ENCODE results near the gene BCDIN3D. TPM values are rescaled to one million over a fixed set of nuclear protein-coding genes. Genes with fewer than 3 reads are reported as not detected.

The BCDIN3D gene
- total RNA-seq, 1 experiment from 2014 or later: 6.2 TPM

DNA sequence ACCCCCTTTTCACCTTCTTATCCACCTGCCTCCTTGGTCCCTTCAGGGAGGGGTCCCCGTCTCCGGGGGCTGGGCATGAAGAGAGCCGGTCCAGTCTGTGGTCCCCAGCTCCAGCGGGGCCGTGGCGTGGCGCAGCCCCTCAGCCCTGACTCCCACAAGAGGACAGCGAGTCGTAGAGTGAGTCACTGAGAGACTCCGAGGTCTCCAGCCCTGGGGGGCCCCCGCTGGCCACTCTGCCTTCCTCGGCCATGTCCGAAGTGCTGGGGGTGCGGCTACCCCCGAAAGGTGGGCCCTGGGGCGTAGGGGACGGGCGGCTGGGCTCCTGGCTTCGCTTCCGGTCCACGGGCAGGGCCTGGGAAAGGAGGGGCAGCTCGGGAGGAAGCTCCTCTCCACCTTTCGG, 51.2 kb downstream of the BCDIN3D start:
- Mint-ChIP-seq H3K9me3 (ENCODE audit: unreplicated experiment) (no peaks in the 10 kb centered on the region), H3K27ac (ENCODE audit: low read depth, unreplicated experiment) (no peak overlapping the region), H3K4me1 (ENCODE audit: insufficient read depth, unreplicated experiment) (no peaks in the 10 kb centered on the region), H3K4me3 (ENCODE audit: unreplicated experiment) (no peak overlapping the region), H3K27me3 (ENCODE audit: insufficient read depth, unreplicated experiment) (no peaks in the 10 kb centered on the region), H3K36me3 (ENCODE audit: insufficient read depth, unreplicated experiment) (peaks cover 8% of the 10 kb centered on the region)
- no TSS peak for BruUV-seq (replicated peaks)
- POLR2A ChIA-PET: interaction anchor here (1.1 kb wide), 1 partner anchor 26 kb away, joined by 3 read pairs; no protein-coding TSS in a partner anchor
- TF ChIP-seq, protein P1, sequence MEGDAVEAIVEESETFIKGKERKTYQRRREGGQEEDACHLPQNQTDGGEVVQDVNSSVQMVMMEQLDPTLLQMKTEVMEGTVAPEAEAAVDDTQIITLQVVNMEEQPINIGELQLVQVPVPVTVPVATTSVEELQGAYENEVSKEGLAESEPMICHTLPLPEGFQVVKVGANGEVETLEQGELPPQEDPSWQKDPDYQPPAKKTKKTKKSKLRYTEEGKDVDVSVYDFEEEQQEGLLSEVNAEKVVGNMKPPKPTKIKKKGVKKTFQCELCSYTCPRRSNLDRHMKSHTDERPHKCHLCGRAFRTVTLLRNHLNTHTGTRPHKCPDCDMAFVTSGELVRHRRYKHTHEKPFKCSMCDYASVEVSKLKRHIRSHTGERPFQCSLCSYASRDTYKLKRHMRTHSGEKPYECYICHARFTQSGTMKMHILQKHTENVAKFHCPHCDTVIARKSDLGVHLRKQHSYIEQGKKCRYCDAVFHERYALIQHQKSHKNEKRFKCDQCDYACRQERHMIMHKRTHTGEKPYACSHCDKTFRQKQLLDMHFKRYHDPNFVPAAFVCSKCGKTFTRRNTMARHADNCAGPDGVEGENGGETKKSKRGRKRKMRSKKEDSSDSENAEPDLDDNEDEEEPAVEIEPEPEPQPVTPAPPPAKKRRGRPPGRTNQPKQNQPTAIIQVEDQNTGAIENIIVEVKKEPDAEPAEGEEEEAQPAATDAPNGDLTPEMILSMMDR (IDR thresholded peaks at IDR 0.05; ENCODE audit: unreplicated experiment): no peak
- intact Hi-C loops (cut with micrococcal nuclease): no loop called here
- DNase-seq (ENCODE audit: unreplicated experiment): no peak
- CTCF ChIA-PET: interaction anchor here (0.5 to 1.2 kb wide), 2 partner anchors 13 to 76 kb away, joined by 3 to 4 read pairs; no protein-coding TSS in a partner anchor

DNA sequence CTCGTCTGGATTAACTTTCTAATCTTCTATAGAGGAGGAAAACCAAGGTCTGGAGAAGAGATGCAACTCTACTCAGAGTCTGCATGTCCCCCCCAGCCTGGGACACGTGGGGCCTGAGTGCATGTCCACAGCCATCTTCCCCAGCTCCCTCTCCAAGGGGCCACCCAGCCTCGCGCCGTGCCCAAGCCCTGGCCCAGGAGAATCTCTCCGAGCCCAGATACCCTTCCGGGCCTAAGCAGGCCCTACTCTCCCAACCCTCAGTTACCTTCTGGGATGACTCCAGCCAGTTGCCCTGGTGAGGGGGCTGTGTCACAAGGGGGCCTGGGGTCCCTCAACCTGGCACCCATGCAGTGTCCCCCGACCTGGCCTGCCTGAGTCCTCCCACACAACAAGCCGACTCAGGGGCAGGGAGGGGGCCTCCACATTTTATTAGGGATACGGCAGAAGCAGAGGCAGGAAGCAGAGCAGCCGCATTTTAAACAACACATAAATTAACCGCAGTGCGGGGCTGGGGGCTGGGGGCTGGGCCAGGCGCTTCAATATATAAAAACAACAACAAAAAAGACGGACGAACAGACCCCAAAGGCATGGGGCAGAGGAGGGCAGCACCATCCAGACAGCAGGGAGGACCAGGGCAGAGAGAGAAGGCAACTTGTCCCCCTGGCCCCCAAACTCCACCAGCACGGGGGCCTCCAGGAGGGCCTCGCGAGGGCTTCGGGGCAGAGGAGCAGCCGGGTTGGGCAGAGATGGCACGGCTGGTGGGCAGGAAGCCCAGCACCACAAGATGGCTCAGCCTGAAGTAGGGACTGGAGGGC, 52.0 kb downstream of the BCDIN3D start:
- Mint-ChIP-seq H3K4me1 (ENCODE audit: insufficient read depth, unreplicated experiment) (no peaks in the 10 kb centered on the region), H3K27ac (ENCODE audit: low read depth, unreplicated experiment) (no peak overlapping the region), H3K4me3 (ENCODE audit: unreplicated experiment) (no peak overlapping the region), H3K27me3 (ENCODE audit: insufficient read depth, unreplicated experiment) (no peaks in the 10 kb centered on the region), H3K36me3 (ENCODE audit: insufficient read depth, unreplicated experiment) (peaks cover 8% of the 10 kb centered on the region), H3K9me3 (ENCODE audit: unreplicated experiment) (no peaks in the 10 kb centered on the region)
- ChIA-PET POLR2A (interaction anchor here (1.1 kb wide), 1 partner anchor 27 kb away, joined by 3 read pairs; no protein-coding TSS in a partner anchor), CTCF (interaction anchor here (1.0 kb wide), 1 partner anchor 13 kb away, joined by 4 read pairs; no protein-coding TSS in a partner anchor)
- intact Hi-C loops (cut with micrococcal nuclease): no loop called here
- no peak for DNase-seq (ENCODE audit: unreplicated experiment)
- TF ChIP-seq, protein P1 (IDR thresholded peaks at IDR 0.05; ENCODE audit: unreplicated experiment): no peak
- BruUV-seq (replicated peaks): no TSS peak

DNA sequence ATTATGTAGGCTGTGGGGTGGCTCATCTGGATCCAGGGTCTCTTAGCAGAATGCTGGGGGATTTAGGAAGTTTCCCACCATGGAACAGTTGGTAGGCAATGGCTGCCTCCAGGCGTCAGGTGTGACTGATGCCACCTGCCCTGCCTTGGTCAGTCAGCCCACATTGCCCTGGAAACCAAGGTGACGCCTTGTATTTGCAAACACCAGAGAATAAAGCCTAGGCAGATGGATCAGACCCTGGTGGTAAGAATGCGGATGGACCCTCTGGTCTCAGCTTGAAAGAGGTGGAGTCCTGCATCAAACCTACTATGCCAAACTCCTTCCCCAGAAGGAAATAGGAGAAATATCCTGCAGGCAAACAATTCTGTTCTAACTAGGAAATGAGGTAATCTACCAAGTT, 52.9 kb downstream of the BCDIN3D start:
- Mint-ChIP-seq H3K4me1 (ENCODE audit: insufficient read depth, unreplicated experiment) (no peaks in the 10 kb centered on the region), H3K36me3 (ENCODE audit: insufficient read depth, unreplicated experiment) (peaks cover 8% of the 10 kb centered on the region), H3K9me3 (ENCODE audit: unreplicated experiment) (no peaks in the 10 kb centered on the region), H3K27ac (ENCODE audit: low read depth, unreplicated experiment) (no peak overlapping the region), H3K27me3 (ENCODE audit: insufficient read depth, unreplicated experiment) (no peaks in the 10 kb centered on the region), H3K4me3 (ENCODE audit: unreplicated experiment) (no peak overlapping the region)
- TF ChIP-seq, protein P1 (IDR thresholded peaks at IDR 0.05; ENCODE audit: unreplicated experiment): no peak
- intact Hi-C loops (cut with micrococcal nuclease): no loop called here
- CTCF ChIA-PET: interaction anchor here (1.0 kb wide), 1 partner anchor 12 kb away, joined by 4 read pairs; no protein-coding TSS in a partner anchor
- POLR2A ChIA-PET: no interaction called here
- no TSS peak for BruUV-seq (replicated peaks)
- DNase-seq (ENCODE audit: unreplicated experiment): no peak

DNA sequence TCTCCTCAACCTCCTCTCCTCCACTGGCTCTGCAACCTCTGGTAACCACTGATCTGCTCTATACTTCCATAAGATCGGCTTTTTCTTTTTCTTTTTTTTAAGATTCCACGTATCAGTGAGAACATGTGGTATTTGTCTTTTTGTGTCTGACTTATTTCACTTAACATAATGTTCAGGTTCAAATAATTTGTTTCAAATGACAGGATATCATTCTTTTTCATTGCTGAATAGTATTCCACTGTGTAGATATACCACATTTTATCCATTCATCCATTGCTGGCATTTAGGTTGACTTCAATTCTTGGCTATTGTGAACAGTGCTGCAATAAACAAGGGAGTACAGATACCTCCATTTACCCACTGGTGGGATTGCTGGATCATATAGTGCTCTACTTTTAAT, 55.2 kb downstream of the BCDIN3D start:
- intact Hi-C loops (cut with micrococcal nuclease): no loop called here

More for the DNA sequence above, 55.2 kb downstream of the BCDIN3D start:
- no TSS peak for BruUV-seq (replicated peaks)
- no peak for DNase-seq (ENCODE audit: unreplicated experiment)
- CTCF ChIA-PET: interaction anchor here (0.6 kb wide), 1 partner anchor 69 kb away, joined by 5 read pairs; no protein-coding TSS in a partner anchor
- TF ChIP-seq, protein P1 (IDR thresholded peaks at IDR 0.05; ENCODE audit: unreplicated experiment): no peak
- H3K4me1 Mint-ChIP-seq (ENCODE audit: insufficient read depth, unreplicated experiment): no peaks in the 10 kb centered on the region
- no peak overlapping the region for H3K4me3 Mint-ChIP-seq (ENCODE audit: unreplicated experiment)
- H3K27me3 Mint-ChIP-seq (ENCODE audit: insufficient read depth, unreplicated experiment): peaks cover 14% of the 10 kb centered on the region
- H3K9me3 Mint-ChIP-seq (ENCODE audit: unreplicated experiment): no peaks in the 10 kb centered on the region
- peaks cover 15% of the 10 kb centered on the region for H3K36me3 Mint-ChIP-seq (ENCODE audit: insufficient read depth, unreplicated experiment)
- no peak overlapping the region for H3K27ac Mint-ChIP-seq (ENCODE audit: low read depth, unreplicated experiment)
- POLR2A ChIA-PET: no interaction called here

Other genes starting within 250 kb of the BCDIN3D start
- gene FAM186B, start 237.5 kb downstream of the BCDIN3D start, total RNA-seq (2022): 0.30 and 0.64 TPM in 2 replicates
- gene PRPF40B, start 219.5 kb downstream of the BCDIN3D start, total RNA-seq (2022): 41.8 and 48.5 TPM in 2 replicates
- 0.58 and 0.91 TPM in 2 replicates for gene FMNL3, start 135.7 kb downstream of the BCDIN3D start, total RNA-seq (2022)
- gene TMBIM6, start 101.5 kb downstream of the BCDIN3D start, total RNA-seq (2022): 517 and 606 TPM in 2 replicates
- 19.9 and 23.1 TPM in 2 replicates for gene NCKAP5L, start 14.7 kb downstream of the BCDIN3D start, total RNA-seq (2022)
- not detected in 2 replicates for gene FAIM2, start 60.8 kb upstream of the BCDIN3D start, total RNA-seq (2022)
- gene AQP2, start 107.6 kb upstream of the BCDIN3D start, total RNA-seq (2022): not detected in 2 replicates
- not detected in 2 replicates for gene AQP5, start 118.8 kb upstream of the BCDIN3D start, total RNA-seq (2022)
- not detected in 2 replicates for gene AQP6, start 129.8 kb upstream of the BCDIN3D start, total RNA-seq (2022)
- 58.5 and 67.9 TPM in 2 replicates for gene RACGAP1, start 182.4 kb upstream of the BCDIN3D start, total RNA-seq (2022)
- 1.3 and 1.7 TPM in 2 replicates for gene ASIC1, start 214.5 kb upstream of the BCDIN3D start, total RNA-seq (2022)
- 57.4 and 58.7 TPM in 2 replicates for gene SMARCD1, start 242.2 kb upstream of the BCDIN3D start, total RNA-seq (2022)